B cell (primary cell): ENCODE measurements around the gene CISH. TPM values are rescaled to one million over a fixed set of nuclear protein-coding genes. Genes with fewer than 3 reads are reported as not detected.

Experiments used
- ATAC-seq: fragments of 200-7000 bp; cut with Tn5 transposase; one replicate; pipeline ENCODE4 v1.10.0; 2021; ENCODE audit warnings: low read depth, mild to moderate bottlenecking, moderate number of reproducible peaks, moderate library complexity
- CTCF ChIA-PET: fragments of 350-600 bp; sonication (Branson Sonifier 250); formaldehyde crosslinking; loops from one replicate; lab custom pipeline; 2021; ENCODE audit warnings: antibody characterized with exemption, inconsistent platforms; lab: Charles Lee
- POLR2A ChIA-PET: fragments of 350-600 bp; sonication (Branson Sonifier 250); formaldehyde crosslinking; loops from one replicate; lab custom pipeline; 2021; ENCODE audit warnings: antibody characterized with exemption; lab: Charles Lee
- DNase-seq: peaks from one replicate; pipeline ENCODE4 v3.0.0; 2013
- H2AFZ ChIP-seq: 2 replicates; pipeline ENCODE4 v1.6.1; 2012; ENCODE audit warnings: mild to moderate bottlenecking, low read depth, low read length; ENCODE audit not compliant: insufficient read depth, poor library complexity, severe bottlenecking
- H3K27ac ChIP-seq, 2 donors: 1 replicate in 1 of 2; 2 replicates in 1 of 2; pipeline ENCODE4 v1.5.1; 2012 to 2013; ENCODE audit warnings: low read length in 2 of 2, mild to moderate bottlenecking in 2 of 2, moderate library complexity in 1 of 2
- H3K27me3 ChIP-seq, 4 experiments: fragments of 200-600 bp in 1 of 4; sonication (generic) in 1 of 4; replicated peaks in 1 of 4; 1 replicate in 2 of 4; 2 replicates in 2 of 4; pipeline versions ENCODE4 v1.6.1 to v1.7.0; 2013 to 2016; ENCODE audit warnings: low read length in 3 of 4, mild to moderate bottlenecking in 2 of 4, mixed read lengths in 1 of 4, moderate library complexity in 1 of 4; ENCODE audit not compliant: insufficient read depth in 4 of 4, control insufficient read depth in 3 of 4; ENCODE audit errors: control extremely low read depth in 1 of 4
- H3K36me3 ChIP-seq, 2 experiments: replicated peaks in 1 of 2; 1 replicate in 1 of 2; 2 replicates in 1 of 2; pipeline versions ENCODE4 v1.6.1 to v1.7.1; 2013; ENCODE audit warnings: low read length in 1 of 2; ENCODE audit not compliant: insufficient read depth in 2 of 2, control insufficient read depth in 1 of 2; ENCODE audit errors: control extremely low read depth in 1 of 2, extremely low read depth in 1 of 2
- H3K4me1 ChIP-seq, 2 donors: fragments of 200-600 bp in 1 of 2; sonication (generic) in 1 of 2; 1 replicate in 1 of 2; 2 replicates in 1 of 2; pipeline versions ENCODE4 v1.5.1 to v1.6.1; 2013 to 2017; ENCODE audit warnings: low read length in 2 of 2; ENCODE audit not compliant: control insufficient read depth in 2 of 2, insufficient read depth in 2 of 2
- H3K4me2 ChIP-seq: replicated peaks from 2 replicates; pipeline ENCODE3; 2012; ENCODE audit warnings: mild to moderate bottlenecking, low read depth, low read length; ENCODE audit not compliant: poor library complexity, severe bottlenecking
- H3K4me3 ChIP-seq, 5 experiments: fragments of 200-600 bp in 1 of 5; sonication (generic) in 1 of 5; 1 replicate in 3 of 5; 2 replicates in 2 of 5; pipeline versions ENCODE4 v1.5.1 to v1.7.0; 2011 to 2016; ENCODE audit warnings: low read length in 4 of 5, mild to moderate bottlenecking in 4 of 5, low read depth in 2 of 5, control low read depth in 1 of 5, moderate library complexity in 1 of 5; ENCODE audit not compliant: insufficient read depth in 1 of 5; ENCODE audit errors: control extremely low read depth in 1 of 5, extremely low read depth in 1 of 5
- H3K79me2 ChIP-seq: fragments of 200-600 bp; sonication (generic); one replicate; pipeline ENCODE4 v1.6.0; 2016; ENCODE audit warnings: low read length; ENCODE audit not compliant: control insufficient read depth, insufficient read depth
- H3K9ac ChIP-seq: fragments of 200-600 bp; sonication (generic); 2 replicates; pipeline ENCODE4 v1.6.1; 2017; ENCODE audit warnings: mild to moderate bottlenecking, low read length, moderate library complexity
- H3K9me3 ChIP-seq, 3 donors: one replicate each; pipeline versions ENCODE4 v1.6.1 to v1.7.1; 2013; ENCODE audit warnings: low read length in 2 of 3; ENCODE audit not compliant: control insufficient read depth in 2 of 3, insufficient read depth in 1 of 3; ENCODE audit errors: control extremely low read depth in 1 of 3
- H4K20me1 ChIP-seq: 2 replicates; pipeline ENCODE4 v1.6.0; 2012; ENCODE audit warnings: mild to moderate bottlenecking, low read length; ENCODE audit not compliant: insufficient read depth, control insufficient read depth, poor library complexity, severe bottlenecking
- H3K27ac Mint-ChIP-seq: one replicate; pipeline ENCODE4 v1.8.0; 2021; ENCODE audit warnings: mixed read lengths
- H3K27me3 Mint-ChIP-seq: one replicate; pipeline ENCODE4 v1.8.0; 2021; ENCODE audit warnings: mixed read lengths
- H3K4me1 Mint-ChIP-seq: one replicate; pipeline ENCODE4 v1.8.0; 2021; ENCODE audit warnings: mixed read lengths
- H3K4me3 Mint-ChIP-seq: one replicate; pipeline ENCODE4 v1.8.0; 2021; ENCODE audit warnings: mixed read lengths
- H3K9me3 Mint-ChIP-seq: one replicate; pipeline ENCODE4 v1.8.0; 2022; ENCODE audit warnings: mixed read lengths; ENCODE audit not compliant: insufficient read depth
- CTCF ChIP-seq: fragments of 200-600 bp; IDR thresholded peaks from one replicate; pipeline ENCODE4 v1.8.0; 2022; ENCODE audit warnings: antibody characterized with exemption, mild to moderate bottlenecking
- EZH2 ChIP-seq: IDR thresholded peaks from 2 replicates; pipeline ENCODE4 v1.6.1; 2012; ENCODE audit warnings: borderline replicate concordance, low read depth, mild to moderate bottlenecking, moderate library complexity, low read length; ENCODE audit not compliant: insufficient read depth, poor library complexity, severe bottlenecking
- WGBS: methylation state at CpG from one replicate; pipeline ENCODE4 v1.1.5; 2013; ENCODE audit warnings: missing lambda C conversion rate; ENCODE audit not compliant: insufficient coverage; 5-methylcytosine and 5-hydroxymethylcytosine counted together
- intact Hi-C: fragments of 100-400 bp; cut with micrococcal nuclease; formaldehyde crosslinking; loops from one replicate; pipeline ENCODE4 v1.10.0; 2022
- polyA plus RNA-seq: library from polyadenylated mRNA; depleted of rRNA; stranded (reverse); fragments of >200 nt; gene quantifications from 2 replicates; pipeline ENCODE4 v1.2.3, GENCODE V29; 2012
- total RNA-seq, 2 donors: library from RNA; stranded (reverse); fragments of 120-200 nt in 1 of 2; gene quantifications; 1 replicate in 1 of 2; 2 replicates in 1 of 2; pipeline versions ENCODE4 v1.2.3 to v1.2.4, GENCODE V29; 2013 to 2022

The CISH gene
- total and polyA plus RNA-seq, 2 donors (not counting 1 experiment from before 2014, with no cell fraction given) = 2.3 to 3.5 TPM

GRCh38 chr3:50651920-50652529 lies 40.5 kb upstream of the CISH start:
- no peak for DNase-seq
- Histone ChIP-seq H2AFZ (no peak overlapping the region), H3K4me2 (no peak overlapping the region), H3K4me1 (no peaks in the 10 kb centered on the region), H3K9me3 (no peaks in the 10 kb centered on the region), H3K4me3 (no peak overlapping the region), H3K79me2 (no peaks in the 10 kb centered on the region), H3K27ac (no peak overlapping the region), H4K20me1 (no peaks in the 10 kb centered on the region), H3K27me3 (no peaks in the 10 kb centered on the region), H3K9ac (no peak overlapping the region), H3K36me3 (peaks cover 0 to 5% of the 10 kb centered on the region in 2 experiments)
- TF ChIP-seq CTCF = no peak
- no peak for TF ChIP-seq EZH2
- no peak overlapping the region for H3K27ac Mint-ChIP-seq
- intact Hi-C loops = loop anchor here (2.0 kb wide), 1 partner anchor 215 kb away; no protein-coding TSS in a partner anchor
- POLR2A ChIA-PET = interaction anchor here (1.1 kb wide), 1 partner anchor 36 kb away, joined by 4 read pairs; no protein-coding TSS in a partner anchor
- CTCF ChIA-PET = interaction anchor here (0.6 to 11.8 kb wide), 14 partner anchors 19 to 834 kb away, joined by 3 to 224 read pairs (median 4); partner anchors contain the start of genes C3orf18, CISH, CYB561D2 and DOCK3
- H3K27me3 Mint-ChIP-seq = no peaks in the 10 kb centered on the region
- no peak for ATAC-seq
- no peak overlapping the region for H3K4me3 Mint-ChIP-seq
- no peaks in the 10 kb centered on the region for H3K4me1 Mint-ChIP-seq
- WGBS = 89% methylated on average over 7 of the region's 7 CpGs
- no peaks in the 10 kb centered on the region for H3K9me3 Mint-ChIP-seq

GRCh38 chr3:50651445-50651844 lies 39.9 kb upstream of the CISH start:
- Histone ChIP-seq H3K79me2 (no peaks in the 10 kb centered on the region), H4K20me1 (no peaks in the 10 kb centered on the region), H3K9ac (no peak overlapping the region), H3K4me2 (no peak overlapping the region), H3K4me3 (no peak overlapping the region), H3K27ac (no peak overlapping the region), H3K9me3 (no peaks in the 10 kb centered on the region), H3K27me3 (no peaks in the 10 kb centered on the region), H2AFZ (no peak overlapping the region), H3K36me3 (peaks cover 0 to 10% of the 10 kb centered on the region in 2 experiments), H3K4me1 (no peaks in the 10 kb centered on the region)
- TF ChIP-seq CTCF (no peak), EZH2 (no peak)
- no peaks in the 10 kb centered on the region for H3K4me1 Mint-ChIP-seq
- H3K27ac Mint-ChIP-seq = no peak overlapping the region
- no peaks in the 10 kb centered on the region for H3K27me3 Mint-ChIP-seq
- H3K9me3 Mint-ChIP-seq = no peaks in the 10 kb centered on the region
- intact Hi-C loops = no loop called here
- CTCF ChIA-PET = interaction anchor here (1.0 to 11.8 kb wide), 5 partner anchors 20 to 127 kb away, joined by 3 to 224 read pairs (median 16); partner anchors contain the start of genes CISH, HEMK1 and MAPKAPK3
- POLR2A ChIA-PET = no interaction called here
- WGBS = 97% methylated on average over 8 of the region's 8 CpGs
- DNase-seq (no peak), ATAC-seq (no peak)
- H3K4me3 Mint-ChIP-seq = no peak overlapping the region
